Measurements from ENCODE around the gene PLAAT3.
"Not testable (repeated sequence)": the region's sequence is repeated elsewhere in the genome, so short reads cannot be mapped to it uniquely, and the experiment has no call there.

PLAAT3 gene

GRCh38 chr11:63614136-63614671 is at the start of gene PLAAT3:
Gene PLAAT3 (minus strand): TSS chr11:63614433. CDS start chr11:63614014, 419 bp downstream.
- peak; percentile 58 for DNase-seq (ENCODE audit: low spot score)

GRCh38 chr11:63663809-63664208 is 49.6 kb upstream of the PLAAT3 start:
- DNase-seq (ENCODE audit: low spot score): no peak

- DNase-seq (ENCODE audit: low spot score): no peak
Observed at GRCh38 chr11:63660972-63661371, 46.7 kb upstream of the PLAAT3 start.

- no peak for DNase-seq (ENCODE audit: low spot score)
Observed at GRCh38 chr11:63652671-63653070, 38.4 kb upstream of the PLAAT3 start.

GRCh38 chr11:63643205-63643604 is 29.0 kb upstream of the PLAAT3 start:
- DNase-seq (ENCODE audit: low spot score): no peak

- DNase-seq (ENCODE audit: low spot score): no peak
Observed at GRCh38 chr11:63641727-63642126, 27.5 kb upstream of the PLAAT3 start.

GRCh38 chr11:63639199-63639832 is 25.1 kb upstream of the PLAAT3 start:
- no peak for DNase-seq (ENCODE audit: low spot score)

GRCh38 chr11:63638436-63638835 is 24.2 kb upstream of the PLAAT3 start:
- DNase-seq (ENCODE audit: low spot score): not testable (repeated sequence)

GRCh38 chr11:63635762-63636465 is 21.7 kb upstream of the PLAAT3 start:
- DNase-seq (ENCODE audit: low spot score): peak; percentile 68

GRCh38 chr11:63629426-63629825 is 15.2 kb upstream of the PLAAT3 start:
- no peak for DNase-seq (ENCODE audit: low spot score)

GRCh38 chr11:63623513-63624140 is 9.4 kb upstream of the PLAAT3 start:
- DNase-seq (ENCODE audit: low spot score): no peak

GRCh38 chr11:63622323-63622722 is 8.1 kb upstream of the PLAAT3 start:
- no peak for DNase-seq (ENCODE audit: low spot score)

GRCh38 chr11:63621071-63621470 is 6.8 kb upstream of the PLAAT3 start:
- DNase-seq (ENCODE audit: low spot score): no peak

- DNase-seq (ENCODE audit: low spot score): no peak
Observed at GRCh38 chr11:63619967-63620366, 5.7 kb upstream of the PLAAT3 start.

GRCh38 chr11:63617686-63618085 is 3.5 kb upstream of the PLAAT3 start:
- not testable (repeated sequence) for DNase-seq (ENCODE audit: low spot score)

- no peak for DNase-seq (ENCODE audit: low spot score)
Observed at GRCh38 chr11:63616953-63617352, 2.7 kb upstream of the PLAAT3 start.

- no peak for DNase-seq (ENCODE audit: low spot score)
Observed at GRCh38 chr11:63613517-63614135, 607 bp downstream of the PLAAT3 start.

GRCh38 chr11:63612181-63612580 is 2.1 kb downstream of the PLAAT3 start:
- no peak for DNase-seq (ENCODE audit: low spot score)

- DNase-seq (ENCODE audit: low spot score): no peak
Observed at GRCh38 chr11:63611395-63611747, 2.9 kb downstream of the PLAAT3 start.

- no peak for DNase-seq (ENCODE audit: low spot score)
Observed at GRCh38 chr11:63610604-63611394, 3.4 kb downstream of the PLAAT3 start.

GRCh38 chr11:63609971-63610580 is 4.2 kb downstream of the PLAAT3 start:
- DNase-seq (ENCODE audit: low spot score): no peak
